Activated CD8-positive, alpha-beta memory T cell treated with anti-CD3 and anti-CD28 coated beads, Interleukin-2, amount 50 U/mL, for 1 hour (primary cell): Measurements from ENCODE around the gene SAXO2.
A peak's percentile ranks its signal among the peaks of the same experiment; 100 is the strongest.
"Not testable (repeated sequence)": the region's sequence is repeated elsewhere in the genome, so short reads cannot be mapped to it uniquely, and the experiment has no call there.

Source experiments
- DNase-seq: peaks from one replicate; pipeline ENCODE4 v3.0.0-alpha.2; 2020; ENCODE audit errors: extremely low read depth

Gene SAXO2, protein sequence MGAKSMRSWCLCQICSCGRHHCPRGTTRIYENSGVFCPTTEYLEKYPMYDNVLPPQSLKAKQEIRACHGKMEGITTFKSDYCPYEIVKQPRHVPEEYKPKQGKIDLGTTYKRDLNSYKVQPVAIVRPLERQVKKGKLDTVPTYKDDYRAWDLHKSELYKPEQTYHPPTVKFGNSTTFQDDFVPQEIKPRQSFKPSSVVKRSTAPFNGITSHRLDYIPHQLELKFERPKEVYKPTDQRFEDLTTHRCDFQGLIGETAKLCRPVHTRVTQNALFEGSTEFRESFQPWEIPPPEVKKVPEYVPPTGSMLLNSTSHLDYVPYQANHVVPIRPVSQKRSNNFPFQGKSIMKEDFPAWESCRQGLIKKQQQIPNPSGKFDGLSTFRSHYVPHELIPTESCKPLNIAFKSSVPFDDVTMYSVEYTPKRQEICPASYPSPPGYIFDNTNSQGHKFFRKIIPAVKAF

GRCh38 chr15:82262422-82263026, at the start of gene SAXO2, which contains the start of gene EFL1:
Gene SAXO2 (plus strand): TSS chr15:82262818. CDS start chr15:82262880, 62 bp downstream.
Gene EFL1 (minus strand): TSS chr15:82262734. CDS start chr15:82261778, 956 bp downstream.
- DNase-seq = peak; percentile 60

DNA sequence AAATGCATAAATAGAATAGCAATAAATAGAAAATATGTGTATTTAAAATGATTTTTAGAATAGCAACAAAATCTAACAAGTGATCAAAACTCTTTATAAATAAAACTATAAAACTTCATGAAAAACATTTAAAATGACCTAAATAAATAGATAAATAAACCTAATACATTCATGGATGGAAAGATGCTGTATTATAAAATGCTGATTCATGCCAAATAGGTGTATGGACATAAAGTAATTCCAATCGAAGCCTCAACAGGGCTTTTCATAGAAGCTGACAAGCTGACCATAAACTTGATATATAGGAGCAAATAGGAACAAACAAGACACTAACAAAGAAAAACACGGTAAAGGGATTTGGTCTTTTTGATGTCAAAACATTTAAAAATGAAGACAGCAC, 46.5 kb upstream of the SAXO2 start:
- DNase-seq = not testable (repeated sequence)

DNA sequence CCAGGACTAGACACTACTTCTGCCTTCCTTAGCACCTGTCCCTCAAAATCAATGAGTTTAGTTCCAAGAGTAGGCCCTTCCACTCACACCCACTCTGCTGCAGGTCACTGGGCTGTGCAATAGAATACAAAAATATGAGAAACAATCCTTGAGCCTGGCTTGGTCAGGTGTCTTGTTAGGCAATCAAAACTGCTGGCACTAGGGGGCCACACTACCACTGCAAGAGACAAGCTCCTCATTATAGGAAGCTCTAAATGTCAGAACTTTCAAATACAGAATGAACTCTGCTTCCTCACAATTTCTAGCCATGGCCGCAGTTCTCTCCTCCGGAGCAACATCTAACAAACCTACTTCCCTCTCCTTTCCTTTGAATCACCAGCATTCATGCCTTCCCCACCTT, 41.1 kb upstream of the SAXO2 start:
- not testable (repeated sequence) for DNase-seq

DNA sequence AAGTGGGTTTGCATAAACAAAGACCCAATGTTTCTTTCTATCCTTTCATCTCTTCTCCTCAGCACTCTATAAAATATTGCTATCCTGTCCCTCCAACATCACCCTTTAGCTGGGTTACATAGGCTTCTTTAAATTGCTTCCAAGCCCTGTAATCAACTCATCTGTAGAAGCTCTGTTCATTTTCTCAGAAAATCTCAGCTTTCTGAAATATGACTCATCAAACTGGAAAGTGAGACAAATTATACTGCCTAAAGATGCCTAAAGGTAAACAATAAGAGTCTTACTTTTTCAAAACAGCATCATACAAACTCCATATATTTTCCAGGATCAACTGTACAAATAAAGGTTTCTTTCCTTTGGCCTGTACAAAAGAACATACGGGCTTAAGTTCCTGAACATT, 33.9 kb upstream of the SAXO2 start:
- DNase-seq = no peak

DNA sequence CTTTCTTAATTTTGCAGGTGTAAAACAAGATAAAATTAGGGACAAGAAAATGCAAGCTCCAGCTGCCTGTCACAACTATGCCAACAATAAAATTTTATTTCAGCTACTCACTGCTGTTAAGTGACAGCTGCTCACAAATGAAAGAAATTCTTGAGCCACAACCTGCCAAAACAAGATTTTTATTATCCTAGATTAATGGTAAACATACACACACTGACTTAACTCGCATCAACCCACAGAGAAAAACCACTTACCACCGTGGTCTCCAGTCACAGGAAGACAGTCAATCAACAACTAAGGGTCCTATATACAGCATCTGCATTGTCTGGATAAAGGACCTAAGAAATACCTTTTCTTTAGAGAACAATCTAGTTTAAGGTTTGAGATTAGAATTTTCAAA, 31.4 kb upstream of the SAXO2 start:
- no peak for DNase-seq

- DNase-seq = no peak
Observed at GRCh38 chr15:82231842-82232241, 30.8 kb upstream of the SAXO2 start.

DNA sequence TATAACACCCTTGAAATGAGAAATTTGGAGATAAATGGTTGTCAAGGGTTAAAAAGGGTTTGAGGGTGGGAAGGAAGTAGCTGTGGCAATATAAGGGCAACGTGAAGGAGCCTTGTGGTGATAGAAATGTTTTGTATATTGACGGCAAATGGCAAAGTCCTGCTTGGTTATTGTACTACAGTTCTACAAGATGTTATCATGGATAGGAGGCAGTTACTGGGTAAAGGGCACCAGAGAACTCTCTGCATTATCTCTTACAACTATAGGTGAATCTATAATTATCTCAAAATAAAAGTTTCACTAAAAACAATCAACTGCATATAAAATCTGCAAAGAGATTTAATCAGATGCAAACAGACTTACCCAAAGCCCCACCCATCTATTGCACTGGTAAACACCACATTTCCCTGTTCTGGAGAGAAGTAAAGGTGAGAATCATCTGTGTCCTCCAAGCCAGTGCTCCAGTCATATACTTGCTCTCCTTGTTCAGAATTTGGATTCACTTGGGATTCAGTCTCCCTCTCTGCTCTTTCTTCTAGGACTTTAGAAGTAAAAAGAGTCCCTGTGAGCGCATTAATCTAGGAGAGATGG, 24.6 kb upstream of the SAXO2 start:
- DNase-seq = not testable (repeated sequence)

- DNase-seq = no peak
Observed at GRCh38 chr15:82239685-82240391, 22.8 kb upstream of the SAXO2 start.

DNA sequence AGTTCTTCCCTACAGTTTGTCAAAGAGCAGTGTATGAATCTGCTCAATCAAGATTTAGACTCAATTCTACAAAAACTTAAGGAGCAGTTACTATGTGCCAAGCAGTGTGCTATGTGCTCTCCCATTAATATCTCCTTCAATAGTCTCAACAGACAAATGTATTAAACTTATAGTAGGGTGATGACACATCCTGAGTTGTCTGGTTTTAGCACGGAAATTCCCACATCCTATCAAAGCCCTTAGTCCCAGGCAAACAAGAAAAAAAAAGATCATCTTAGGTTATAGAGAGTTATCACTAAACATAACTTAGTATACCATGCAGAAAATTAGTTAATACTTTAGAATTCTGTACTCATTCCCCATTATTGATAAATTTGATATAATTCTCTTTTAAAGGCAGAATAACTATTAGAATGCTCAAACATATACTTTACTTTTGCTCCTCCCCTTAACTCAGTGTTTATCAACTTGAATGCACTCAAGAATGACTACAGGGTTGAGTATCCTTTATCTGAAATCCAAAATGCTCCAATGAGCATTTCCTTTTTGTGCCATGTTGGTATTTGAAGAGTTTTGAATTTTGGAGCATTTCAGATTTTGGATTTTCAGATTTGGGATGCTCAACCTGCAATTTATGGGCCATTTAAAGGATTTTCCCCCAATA, 20.6 kb upstream of the SAXO2 start:
- not testable (repeated sequence) for DNase-seq

- not testable (repeated sequence) for DNase-seq
Observed at GRCh38 chr15:82243644-82244043, 19.0 kb upstream of the SAXO2 start.

DNA sequence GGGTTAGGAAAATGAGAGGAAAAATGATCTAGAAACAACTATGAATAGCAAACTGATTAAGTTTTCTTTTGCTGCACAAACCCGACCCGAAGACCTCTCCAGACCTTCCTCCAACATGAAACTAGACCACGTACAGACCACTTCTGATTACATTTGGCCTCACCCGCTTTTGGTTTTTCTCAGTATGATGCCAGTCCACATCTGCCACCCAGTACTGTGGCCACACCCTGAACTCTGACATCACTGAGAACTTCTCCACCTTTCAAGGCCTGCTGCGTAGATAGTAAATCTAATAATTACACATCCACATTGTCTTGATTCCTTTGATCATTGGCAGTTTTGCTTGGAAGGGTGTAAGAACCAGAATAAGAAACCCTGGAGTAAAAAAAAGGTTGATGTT, 16.7 kb upstream of the SAXO2 start:
- DNase-seq = not testable (repeated sequence)

DNA sequence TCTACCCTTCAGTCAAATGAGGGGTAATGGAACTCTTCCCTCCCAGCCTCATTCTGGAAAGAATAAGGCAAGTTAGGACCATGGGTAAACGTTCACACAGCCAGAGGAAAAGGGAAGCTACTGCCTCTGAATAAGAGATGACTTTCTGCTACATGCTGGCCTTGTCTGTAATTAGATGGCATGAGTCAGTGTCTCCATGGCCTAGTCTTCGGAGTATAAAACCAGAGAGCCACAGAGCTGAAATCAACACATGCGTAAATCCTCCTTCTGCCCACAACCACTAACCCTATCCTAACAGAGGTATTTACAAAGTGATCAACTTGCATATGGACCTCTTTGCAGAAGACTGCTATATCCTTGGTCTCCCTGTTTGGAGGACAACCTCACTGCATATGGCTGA, 14.4 kb upstream of the SAXO2 start:
- not testable (repeated sequence) for DNase-seq

DNA sequence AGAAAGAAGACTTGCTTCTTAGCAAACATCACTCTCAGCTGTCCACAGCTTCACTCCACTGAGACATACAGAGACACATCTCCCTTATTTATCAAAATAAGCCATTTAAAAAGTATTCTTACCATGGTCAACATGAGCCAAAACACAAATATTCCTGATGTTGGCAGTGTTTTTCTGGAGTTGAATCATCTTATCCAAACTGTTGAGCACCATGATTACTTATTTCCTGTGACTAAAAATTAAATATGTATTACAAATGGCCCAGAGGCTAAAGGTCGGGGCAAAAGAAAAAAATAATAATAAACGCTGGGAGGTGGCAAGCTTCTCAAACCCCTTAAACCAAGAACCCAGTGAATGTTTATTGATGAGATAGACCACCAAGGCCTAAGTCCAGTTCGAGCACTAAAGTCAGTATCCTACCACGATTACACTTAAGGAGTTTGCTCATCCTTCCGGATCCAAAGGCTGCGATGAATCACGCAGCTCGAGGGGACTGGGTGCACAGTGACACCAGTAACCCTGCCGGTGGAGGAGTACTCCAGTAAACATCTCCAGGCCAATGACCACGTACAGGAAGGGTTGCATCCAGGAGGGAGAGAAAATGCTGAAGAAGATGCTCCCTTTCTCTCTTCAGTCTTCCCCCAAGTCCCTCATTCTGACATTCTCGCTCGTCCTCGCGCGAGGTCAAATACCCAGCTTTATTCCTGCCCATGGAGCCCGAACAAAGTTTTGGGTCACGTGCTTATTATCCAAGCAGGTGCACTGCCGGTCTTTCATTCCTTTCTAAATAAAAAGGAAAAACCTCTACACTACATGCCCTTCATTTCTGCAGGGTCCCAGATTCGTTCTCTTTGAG, 824 bp upstream of the SAXO2 start:
- DNase-seq = not testable (repeated sequence)

DNA sequence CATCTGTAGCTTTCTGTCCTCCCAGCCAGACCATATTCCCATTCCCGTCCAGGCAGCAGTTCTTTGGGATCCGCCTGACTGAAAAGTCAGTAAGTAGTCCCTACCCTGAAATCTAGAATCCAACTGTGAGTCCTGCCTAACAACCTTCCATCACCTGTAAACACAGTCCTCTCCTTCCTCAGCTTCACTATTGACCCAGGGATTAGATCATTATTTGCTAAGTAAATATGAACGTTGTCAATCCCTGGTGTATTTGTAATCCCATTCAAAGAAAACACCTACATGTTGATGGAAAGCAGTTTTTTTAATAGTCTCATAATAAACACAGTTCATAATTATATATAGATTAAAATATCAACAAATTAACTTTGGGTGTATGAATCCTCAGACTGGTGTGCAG, 732 bp downstream of the SAXO2 start:
- DNase-seq = no peak

DNA sequence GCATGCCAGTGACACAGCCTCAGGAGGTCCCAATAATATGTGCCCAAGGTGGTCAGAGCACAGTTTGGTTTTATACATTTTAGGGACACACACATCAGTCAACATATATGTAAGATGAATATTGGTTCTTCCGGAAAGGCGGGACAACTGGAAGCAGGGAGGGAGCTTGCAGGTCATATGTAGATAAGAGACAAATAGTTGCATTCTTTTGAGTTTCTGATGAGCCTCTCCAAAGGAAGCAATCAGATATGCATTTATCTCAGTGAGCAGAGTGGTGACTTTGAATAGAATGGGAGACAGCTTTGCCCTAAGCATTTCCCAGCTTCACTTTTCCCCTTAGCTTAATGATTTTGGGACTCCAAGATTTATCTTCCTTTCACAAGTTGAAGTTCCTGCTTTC, 4.5 kb downstream of the SAXO2 start:
- not testable (repeated sequence) for DNase-seq

- not testable (repeated sequence) for DNase-seq
Observed at GRCh38 chr15:82268454-82268853, 5.8 kb downstream of the SAXO2 start.

DNA sequence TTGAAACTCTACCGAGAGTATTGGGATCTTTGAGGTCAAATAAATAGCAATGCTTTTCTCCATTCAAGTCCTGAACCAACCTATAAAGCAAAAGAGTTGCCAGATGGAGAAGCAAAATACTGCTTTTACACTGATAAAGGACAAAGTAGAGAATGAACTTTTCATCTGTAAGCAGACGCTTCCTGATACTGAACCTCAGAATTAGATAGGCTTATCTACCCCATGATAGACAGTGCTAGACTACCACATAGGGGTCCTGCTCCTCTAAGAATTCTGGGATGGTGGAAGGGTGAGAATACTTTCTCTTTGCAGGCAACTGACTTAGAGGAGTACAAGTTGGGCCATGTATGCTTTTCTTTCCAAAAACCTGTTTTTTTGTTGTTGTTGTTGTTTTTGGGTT, 9.5 kb downstream of the SAXO2 start:
- no peak for DNase-seq

- no peak for DNase-seq
Observed at GRCh38 chr15:82275410-82275809, 12.8 kb downstream of the SAXO2 start.

GRCh38 chr15:82281276-82281675, 18.7 kb downstream of the SAXO2 start:
- DNase-seq = not testable (repeated sequence)

DNA sequence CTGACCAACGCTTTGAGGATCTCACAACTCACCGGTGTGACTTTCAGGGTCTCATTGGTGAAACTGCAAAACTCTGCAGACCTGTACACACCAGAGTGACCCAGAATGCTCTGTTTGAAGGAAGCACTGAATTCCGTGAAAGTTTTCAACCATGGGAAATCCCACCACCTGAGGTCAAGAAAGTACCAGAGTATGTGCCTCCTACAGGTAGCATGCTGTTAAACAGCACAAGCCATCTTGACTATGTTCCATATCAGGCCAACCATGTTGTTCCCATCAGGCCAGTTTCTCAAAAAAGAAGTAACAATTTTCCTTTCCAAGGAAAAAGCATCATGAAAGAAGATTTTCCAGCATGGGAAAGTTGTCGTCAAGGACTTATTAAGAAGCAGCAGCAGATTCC, 19.8 kb downstream of the SAXO2 start:
- not testable (repeated sequence) for DNase-seq
